ENCODE results near the gene PPP1R18. TPM values are rescaled to one million over a fixed set of nuclear protein-coding genes. Genes with fewer than 3 reads are reported as not detected.
"Not testable (repeated sequence)": the region's sequence is repeated elsewhere in the genome, so short reads cannot be mapped to it uniquely, and the experiment has no call there.

The PPP1R18 gene, protein sequence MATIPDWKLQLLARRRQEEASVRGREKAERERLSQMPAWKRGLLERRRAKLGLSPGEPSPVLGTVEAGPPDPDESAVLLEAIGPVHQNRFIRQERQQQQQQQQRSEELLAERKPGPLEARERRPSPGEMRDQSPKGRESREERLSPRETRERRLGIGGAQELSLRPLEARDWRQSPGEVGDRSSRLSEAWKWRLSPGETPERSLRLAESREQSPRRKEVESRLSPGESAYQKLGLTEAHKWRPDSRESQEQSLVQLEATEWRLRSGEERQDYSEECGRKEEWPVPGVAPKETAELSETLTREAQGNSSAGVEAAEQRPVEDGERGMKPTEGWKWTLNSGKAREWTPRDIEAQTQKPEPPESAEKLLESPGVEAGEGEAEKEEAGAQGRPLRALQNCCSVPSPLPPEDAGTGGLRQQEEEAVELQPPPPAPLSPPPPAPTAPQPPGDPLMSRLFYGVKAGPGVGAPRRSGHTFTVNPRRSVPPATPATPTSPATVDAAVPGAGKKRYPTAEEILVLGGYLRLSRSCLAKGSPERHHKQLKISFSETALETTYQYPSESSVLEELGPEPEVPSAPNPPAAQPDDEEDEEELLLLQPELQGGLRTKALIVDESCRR
- 57.4 and 58.3 TPM in 2 replicates for total RNA-seq

DNA sequence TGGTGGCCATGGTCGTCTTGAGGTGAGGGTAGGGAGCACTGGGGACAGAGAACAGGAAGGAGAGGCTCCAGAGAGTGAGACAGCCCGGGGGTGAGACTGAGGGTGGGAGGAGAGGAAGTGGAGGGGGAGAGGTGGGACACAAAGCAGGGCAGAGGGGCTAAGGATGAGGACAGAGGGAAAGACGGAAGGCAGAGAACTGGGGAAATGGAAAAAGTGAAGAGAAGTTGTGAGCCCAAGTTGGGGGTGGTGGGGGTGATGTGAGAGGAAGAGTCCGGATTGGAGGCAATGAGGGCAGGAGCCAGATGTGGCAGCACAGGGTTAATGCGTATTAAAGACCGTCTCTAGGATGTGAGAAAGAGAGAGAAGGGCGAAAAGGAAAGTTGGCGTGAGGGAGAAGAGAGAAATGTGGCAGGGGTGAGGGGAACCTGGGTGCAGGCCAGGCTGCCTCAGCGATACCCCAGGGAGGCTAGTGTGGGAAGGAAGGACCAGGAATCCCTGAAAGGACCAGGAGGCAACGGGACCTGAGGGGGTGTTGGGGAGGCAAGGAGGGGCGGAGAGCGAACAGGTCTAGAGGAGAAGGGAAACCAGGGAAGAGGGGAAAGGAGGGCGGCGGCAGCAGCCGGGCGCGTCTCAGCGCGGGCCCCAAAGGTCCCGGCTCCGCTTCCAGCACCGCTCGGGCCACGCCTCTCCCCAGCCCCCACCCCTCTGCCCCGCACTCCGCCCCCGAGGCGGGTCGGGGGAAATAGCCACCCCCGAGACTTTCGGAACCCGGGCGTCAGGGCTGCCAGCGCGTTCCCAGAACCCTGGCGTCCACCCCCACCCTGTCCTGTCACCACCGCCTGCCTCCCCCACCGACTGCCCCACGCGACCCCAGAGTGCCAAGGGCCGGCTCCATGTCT is at the start of gene PPP1R18:
Gene PPP1R18, minus strand, starts transcription at position 637 of the 899 bp plus-strand sequence. Its CDS starts 627 bp downstream, at position 10.
- no peak for DNase-seq (ENCODE audit: low read depth, low spot score)

DNA sequence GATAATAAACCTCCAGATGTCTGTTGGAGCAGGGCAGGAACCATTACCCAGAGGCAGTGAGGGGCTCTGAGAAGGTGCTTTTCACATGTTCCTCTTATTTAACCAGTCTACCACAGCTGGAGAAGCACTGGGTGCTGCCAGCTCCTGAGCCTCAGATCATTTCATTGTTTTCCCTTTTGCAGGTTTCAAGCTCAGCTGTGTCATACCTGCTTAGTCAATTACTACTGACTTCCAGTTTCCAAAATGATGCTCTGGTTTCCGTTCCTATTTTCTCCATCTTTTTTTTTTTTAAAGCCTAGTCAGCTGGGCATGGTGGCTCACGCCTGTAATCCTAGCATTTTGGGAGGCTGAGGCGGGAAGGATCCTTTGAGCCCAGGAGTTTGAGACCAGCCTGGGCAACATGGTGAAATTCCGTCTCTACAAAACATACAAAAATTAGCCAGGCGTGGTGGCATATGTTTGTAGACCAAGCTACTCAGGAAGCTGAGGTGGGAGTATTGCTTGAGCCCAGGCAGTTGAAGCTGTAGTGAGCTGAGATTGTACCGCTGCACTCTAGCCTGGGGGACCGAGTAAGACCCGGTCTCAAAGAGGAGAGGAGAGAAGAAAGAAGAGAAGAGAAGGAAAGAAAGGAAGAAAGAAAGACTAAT is 49.3 kb upstream of the PPP1R18 start:
- no peak for DNase-seq (ENCODE audit: low read depth, low spot score)

DNA sequence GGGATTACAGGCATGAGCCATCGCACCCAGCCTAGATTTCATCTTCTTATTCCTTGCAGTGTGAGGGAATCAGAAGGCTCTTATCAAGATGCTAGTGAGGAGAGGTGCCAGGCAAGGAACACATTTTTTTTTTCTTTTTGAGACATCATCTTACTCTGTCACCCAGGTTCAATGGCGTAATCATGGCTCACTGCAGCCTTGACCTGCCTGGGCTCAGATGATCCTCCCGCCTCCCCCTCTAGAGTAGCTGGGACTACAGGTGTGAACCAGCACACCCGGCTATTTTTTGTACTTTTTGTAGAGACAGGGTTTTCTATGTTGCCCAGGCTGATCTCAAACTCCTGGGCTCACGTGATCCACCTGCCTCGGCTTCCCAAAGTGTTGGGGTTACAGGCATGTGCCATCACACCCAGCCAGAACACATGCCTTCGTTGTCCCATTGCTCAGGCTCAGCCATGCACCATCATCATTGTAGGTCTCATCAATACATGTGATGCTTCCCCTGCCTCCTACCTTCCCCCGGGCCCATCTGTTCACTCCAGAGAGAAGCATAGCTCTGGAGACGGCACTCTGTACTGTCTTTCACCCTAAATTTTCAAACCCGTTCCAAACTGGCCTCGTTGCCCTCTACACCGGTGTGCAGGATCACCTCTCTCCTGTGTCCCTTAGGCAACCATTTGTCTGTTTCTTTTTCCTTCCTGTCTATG is 45.9 kb upstream of the PPP1R18 start:
- DNase-seq (ENCODE audit: low read depth, low spot score) = no peak

DNA sequence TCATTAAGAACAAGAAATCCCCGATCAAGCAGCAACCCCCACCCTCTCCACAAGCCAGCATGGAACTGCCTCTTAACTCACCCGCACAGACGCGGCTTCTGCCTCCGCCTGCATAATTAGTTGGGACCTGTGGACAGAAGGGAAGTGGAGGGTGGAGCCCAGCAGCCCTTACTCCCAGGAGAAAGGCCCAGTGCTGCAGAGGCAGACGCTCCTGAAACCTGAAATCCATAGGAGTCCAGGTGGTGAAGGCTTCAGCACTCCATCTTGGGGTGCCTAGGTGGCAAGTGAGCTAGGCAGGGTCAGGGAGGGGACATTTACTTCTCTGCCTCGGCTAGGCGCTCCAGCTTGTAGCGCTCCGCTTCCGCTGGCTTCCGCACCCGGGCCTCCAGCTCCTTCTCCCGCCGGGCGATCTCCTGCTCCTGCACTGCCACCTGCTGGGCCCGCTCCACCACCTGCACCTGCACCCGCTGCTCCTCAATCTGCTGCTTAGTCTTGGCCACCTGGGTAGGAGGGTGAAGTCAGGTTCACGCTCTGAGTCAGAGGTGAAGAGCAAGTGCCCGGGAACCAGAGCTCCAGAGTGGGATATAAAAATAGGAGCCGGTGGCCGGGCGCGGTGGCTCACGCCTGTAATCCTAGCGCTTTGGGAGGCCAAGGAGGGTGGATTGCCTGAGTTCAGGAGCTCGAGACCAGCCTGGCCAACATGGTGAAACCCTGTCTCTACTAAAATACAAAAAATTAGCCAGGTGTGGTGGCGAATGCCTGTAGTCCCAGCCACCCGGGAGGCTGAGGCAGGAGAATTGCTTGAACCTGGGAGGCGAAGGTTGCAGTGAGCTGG is 44.4 kb upstream of the PPP1R18 start:
- DNase-seq (ENCODE audit: low read depth, low spot score) = no peak

DNA sequence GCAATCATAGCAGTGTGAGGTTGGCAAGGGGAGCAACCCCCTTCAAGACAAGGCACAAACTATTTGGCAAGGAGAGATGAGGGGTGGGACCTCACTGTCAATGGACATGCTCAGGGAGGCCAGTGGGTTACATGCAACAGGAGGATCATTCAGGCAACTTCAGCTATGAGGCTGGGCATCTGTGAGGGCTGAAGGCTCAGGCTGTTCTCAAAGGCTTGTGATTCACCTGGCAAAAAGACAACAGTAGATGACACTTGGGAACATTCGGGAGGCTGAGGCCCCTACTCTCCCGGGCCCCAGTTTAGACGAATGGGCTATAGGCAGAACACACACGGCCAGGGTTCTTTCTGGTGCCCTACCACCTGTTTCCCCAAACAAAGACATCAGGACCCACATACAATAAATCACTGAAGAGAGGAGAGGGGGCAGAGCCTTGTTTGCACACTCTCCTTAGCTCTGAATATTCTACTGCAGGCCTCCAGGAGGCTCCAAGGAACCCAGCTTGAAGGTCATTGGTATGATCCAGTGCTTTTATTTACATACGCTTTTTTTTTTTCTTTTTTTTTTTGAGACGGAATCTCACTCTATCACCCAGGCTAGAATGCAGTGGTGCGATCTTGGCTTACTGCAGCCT is 41.6 kb upstream of the PPP1R18 start:
- DNase-seq (ENCODE audit: low read depth, low spot score) = no peak

DNA sequence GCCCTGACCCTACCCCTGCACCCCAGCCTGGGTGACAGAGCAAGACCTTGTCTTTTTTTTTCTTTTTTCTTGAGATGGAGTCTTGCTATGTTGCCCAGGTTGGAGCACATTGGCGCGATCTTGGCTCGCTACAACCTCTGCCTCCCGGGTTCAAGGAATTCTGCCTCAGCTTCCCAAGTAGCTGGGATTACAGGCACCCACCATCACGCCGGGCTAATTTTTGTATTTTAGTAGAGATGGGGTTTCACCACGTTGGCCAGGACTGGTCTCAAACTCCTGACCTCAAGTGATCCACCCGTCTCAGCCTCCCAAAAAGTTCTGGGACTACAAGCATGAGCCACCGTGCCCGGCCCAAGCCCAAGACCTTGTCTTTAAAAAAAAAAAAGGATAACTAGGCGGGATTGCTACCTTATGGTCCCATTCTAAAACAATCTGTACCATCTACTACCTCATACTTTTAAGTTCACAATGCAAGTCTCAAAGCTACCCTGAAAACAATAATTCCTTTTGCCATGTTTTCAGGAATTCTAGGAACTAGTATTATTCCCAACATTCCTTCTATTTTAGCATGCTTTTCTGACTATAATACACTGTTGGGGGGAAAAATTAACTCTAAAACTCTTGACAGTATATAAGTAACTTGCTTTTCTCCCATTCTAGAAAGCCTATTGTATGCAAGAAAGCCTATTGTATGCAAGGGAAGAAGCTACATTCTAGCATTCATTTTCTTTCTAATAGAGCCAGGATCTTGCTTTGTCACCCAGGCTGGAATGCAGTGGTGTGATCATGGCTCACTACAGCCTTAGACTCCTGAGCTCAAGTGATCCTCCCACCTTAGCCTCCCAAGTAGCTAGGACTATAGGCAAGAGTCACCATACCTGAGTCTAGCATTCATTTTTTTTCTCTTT is 40.3 kb upstream of the PPP1R18 start:
- DNase-seq (ENCODE audit: low read depth, low spot score) = no peak

DNA sequence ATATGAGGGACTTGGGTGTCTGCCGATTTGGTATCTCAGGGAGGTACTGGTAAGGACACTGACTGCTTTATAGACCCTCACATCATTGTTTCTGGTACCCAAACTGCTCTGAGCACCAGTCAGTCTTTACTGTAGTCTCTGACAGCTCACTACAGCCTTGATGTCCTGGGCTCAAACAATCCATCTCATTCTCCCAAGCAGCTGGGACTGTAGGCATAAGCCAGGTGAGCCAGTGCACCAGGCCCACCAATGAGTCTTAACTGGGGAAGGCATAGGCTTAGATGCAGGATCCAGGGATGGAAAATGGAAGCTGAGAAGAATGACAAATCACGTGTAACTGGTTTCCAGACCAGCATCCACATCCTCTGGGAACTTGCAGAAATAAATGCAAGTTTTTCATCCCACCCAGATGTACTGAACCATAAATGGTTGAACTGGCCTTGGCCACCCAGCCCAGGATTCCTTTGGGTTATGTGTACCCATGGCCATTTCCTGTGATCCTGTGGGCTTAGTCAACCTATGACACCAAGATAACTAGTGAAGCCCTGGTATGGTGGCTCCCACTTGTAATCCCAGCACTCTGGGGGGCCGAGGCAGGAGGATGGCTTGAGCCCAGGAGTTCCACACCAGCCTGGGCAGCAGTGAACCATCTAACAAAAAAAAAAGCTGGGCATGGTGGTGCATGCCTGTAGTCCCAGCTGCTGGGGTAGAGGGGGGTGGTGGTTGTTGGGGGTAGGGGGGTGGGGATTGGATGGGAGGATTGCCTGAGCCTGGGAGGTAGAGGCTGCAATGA is 39.5 kb upstream of the PPP1R18 start:
- no peak for DNase-seq (ENCODE audit: low read depth, low spot score)

DNA sequence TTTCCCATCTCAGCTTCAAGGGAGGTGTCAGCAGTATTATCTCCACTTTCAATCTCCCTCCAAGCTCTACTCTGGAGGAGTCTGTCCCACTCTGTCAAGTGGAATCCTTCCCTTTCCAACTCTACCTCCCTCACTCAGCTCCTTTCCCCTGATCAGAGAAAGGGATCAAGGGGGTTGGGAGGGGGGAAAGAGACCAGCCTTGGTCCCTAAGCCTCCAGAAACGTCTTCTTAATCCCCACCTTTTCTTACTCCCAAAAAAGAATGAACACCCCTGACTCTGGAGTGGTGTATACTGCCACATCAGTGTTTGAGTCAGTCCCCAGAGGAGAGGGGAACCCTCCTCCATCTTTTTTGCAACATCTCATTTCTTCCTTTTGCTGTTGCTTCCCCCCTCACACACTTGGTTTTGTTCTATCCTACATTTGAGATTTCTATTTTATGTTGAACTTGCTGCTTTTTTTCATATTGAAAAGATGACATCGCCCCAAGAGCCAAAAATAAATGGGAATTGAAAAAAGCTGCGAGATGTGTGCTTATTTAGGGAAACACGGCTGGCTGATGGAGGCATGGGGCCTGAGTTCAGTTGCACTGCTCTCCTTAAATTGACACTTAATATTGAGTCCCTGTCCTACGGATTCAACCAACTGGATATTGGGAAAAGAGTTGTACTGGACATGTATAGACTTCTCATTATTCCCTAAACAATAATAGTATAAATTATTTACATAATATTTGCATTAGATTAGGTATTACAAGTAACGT is 38.6 kb upstream of the PPP1R18 start:
- DNase-seq (ENCODE audit: low read depth, low spot score) = no peak

DNA sequence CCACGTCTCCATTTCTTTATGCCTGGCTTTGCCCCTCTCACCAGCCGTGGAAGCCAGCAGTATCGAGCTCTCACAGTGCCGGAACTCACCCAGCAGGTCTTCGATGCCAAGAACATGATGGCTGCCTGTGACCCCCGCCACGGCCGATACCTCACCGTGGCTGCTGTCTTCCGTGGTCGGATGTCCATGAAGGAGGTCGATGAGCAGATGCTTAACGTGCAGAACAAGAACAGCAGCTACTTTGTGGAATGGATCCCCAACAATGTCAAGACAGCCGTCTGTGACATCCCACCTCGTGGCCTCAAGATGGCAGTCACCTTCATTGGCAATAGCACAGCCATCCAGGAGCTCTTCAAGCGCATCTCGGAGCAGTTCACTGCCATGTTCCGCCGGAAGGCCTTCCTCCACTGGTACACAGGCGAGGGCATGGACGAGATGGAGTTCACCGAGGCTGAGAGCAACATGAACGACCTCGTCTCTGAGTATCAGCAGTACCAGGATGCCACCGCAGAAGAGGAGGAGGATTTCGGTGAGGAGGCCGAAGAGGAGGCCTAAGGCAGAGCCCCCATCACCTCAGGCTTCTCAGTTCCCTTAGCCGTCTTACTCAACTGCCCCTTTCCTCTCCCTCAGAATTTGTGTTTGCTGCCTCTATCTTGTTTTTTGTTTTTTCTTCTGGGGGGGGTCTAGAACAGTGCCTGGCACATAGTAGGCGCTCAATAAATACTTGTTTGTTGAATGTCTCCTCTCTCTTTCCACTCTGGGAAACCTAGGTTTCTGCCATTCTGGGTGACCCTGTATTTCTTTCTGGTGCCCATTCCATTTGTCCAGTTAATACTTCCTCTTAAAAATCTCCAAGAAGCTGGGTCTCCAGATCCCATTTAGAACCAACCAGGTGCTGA is 37.6 kb upstream of the PPP1R18 start:
- not testable (repeated sequence) for DNase-seq (ENCODE audit: low read depth, low spot score)

DNA sequence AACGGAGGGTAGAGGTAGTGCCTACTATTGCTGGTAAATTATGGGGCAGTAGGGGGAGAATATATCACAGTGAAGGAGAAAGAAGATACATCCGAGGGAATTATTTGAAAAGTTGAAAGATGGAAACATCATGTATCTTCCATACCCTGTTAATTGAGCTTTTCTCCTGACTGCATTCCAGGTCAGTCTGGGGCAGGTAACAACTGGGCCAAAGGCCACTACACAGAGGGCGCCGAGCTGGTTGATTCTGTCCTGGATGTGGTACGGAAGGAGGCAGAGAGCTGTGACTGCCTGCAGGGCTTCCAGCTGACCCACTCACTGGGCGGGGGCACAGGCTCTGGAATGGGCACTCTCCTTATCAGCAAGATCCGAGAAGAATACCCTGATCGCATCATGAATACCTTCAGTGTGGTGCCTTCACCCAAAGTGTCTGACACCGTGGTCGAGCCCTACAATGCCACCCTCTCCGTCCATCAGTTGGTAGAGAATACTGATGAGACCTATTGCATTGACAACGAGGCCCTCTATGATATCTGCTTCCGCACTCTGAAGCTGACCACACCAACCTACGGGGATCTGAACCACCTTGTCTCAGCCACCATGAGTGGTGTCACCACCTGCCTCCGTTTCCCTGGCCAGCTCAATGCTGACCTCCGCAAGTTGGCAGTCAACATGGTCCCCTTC is 36.9 kb upstream of the PPP1R18 start:
- DNase-seq (ENCODE audit: low read depth, low spot score) = not testable (repeated sequence)

DNA sequence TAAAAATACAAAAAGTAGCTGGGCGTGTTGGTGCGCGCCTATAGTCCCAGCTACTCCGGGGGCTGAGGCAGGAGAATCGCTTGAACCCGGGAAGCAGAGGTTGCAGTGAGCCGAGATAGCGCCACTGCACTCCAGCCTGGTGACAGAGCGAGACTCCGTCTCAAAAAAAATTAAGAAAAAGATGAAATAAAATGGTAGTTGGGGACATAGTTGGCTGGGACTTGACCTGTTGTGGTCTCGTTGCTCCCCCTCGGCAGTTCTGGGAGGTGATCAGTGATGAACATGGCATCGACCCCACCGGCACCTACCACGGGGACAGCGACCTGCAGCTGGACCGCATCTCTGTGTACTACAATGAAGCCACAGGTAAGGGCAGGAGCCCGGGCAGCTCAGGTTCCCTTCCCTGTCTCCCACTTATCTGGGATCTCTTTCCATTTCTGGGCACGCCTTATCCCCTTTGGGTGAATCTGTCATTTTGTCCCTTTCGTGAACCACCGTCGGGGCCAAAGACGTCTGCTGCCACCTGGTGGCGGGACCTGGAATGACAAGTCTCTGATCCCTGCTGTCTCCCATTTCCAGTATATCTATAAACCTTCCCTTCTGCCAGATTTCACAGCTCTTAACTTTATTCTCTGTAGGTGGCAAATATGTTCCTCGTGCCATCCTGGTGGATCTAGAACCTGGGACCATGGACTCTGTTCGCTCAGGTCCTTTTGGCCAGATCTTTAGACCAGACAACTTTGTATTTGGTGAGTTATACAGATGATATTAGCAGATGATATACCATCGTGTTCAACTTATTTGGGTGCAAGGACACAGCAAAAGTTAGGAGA is 36.1 kb upstream of the PPP1R18 start:
- DNase-seq (ENCODE audit: low read depth, low spot score) = no peak

DNA sequence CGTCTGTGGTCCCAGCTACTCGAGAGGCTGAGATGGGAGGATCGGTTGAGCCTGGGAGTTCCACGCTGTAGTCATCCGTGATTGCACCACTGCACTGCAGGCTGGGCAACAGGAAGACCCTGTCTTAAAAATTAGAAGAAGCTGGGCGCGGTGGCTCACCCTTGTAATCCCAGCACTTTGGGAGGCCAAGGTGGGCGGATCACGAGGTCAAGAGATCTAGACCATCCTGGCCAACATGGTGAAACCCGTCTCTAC is 35.5 kb upstream of the PPP1R18 start:
- DNase-seq (ENCODE audit: low read depth, low spot score) = not testable (repeated sequence)

DNA sequence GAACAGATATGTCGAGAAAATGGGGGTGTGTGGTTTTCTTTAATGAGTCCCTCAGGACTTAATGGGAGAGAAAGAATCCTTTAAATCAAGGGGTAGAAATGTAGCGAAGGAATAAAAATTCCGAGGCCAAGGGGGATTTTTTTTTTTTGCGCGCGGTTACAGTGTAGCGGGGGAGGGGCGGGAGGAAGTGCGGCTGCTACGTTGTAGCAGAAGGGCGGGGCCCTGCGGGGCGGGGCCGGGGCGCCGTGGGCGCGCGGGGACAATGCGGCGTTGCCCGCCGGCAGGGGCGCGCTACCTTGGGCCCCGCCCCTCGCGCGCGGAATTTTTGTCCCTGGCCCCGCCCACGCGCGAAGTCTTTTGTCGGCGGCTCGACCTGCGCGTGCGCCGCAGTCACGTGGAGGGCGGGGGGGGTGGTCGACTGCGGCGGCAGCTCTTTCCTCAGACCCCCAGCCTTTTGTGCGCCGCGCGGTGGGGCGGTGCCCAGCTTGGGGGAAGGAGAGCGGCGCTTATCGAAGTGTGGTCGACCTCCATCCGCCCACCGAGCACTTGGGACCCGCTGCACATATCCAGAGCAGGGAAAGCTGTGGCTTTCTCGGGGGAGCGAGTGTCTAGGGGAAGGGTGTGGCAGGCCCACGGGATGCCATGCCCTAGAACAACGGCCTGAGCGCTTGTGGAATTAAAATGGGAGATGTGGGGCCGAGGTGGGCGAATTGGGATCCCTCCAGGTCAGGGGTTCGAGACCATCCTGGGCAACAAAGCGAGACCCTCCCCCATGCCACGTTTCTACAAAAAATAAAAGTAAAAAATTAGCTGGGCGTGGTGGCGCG is 35.0 kb upstream of the PPP1R18 start:
- peak; percentile 69 for DNase-seq (ENCODE audit: low read depth, low spot score)

DNA sequence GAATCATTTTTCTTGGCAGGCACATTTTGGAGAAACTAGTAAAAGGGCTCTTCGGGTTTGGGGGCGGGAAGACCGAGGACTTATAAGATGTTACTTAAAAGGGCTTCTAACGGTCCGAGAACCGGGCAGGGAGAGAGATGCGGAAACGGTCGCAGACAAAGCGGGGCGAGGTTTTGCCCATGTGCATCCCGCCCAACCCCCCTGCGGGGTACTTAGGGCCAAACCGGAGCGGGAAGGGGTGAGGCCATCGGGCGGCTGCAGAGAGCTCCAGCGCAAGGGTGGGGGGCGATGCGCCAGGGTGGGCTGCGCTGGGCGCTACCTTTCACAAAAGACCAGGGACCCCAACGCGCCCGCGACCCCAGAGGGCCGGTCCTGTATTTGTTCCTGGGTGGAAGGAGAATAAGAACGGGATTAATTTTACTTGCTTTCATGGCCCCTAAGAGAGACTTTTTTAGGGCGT is 34.3 kb upstream of the PPP1R18 start:
- no peak for DNase-seq (ENCODE audit: low read depth, low spot score)

Measured in pulmonary artery endothelial cell (primary cell).